ENCODE data around the gene TNIP1. TPM values are rescaled to one million over a fixed set of nuclear protein-coding genes. Genes with fewer than 3 reads are reported as not detected.

The TNIP1 gene
- polyA plus RNA-seq, 2 of the 4 experiments (the other 2 are of a cell fraction): 48.4 to 53.4 TPM

DNA sequence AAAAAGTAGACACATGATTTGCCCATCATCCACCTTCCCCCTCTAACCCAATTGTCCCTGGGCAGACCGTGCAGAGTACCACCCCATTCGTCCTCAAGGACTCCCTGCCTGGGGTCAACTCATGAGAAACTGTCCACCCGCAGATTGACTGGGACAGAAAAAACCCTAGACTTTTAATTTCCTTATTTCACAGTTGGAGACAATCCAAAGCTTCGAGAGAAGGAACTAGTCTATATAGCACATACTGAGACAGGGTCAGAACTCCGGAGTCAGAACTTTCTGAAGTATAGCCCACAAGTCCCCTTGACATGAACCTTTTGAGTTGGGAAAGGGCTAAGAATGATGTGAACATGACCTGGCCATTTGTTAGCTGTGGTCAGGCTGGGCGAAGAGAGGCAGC, 68.0 kb downstream of the TNIP1 start (continued):
- no peak for TF ChIP-seq KDM5A (IDR thresholded peaks at IDR 0.05)
- no peak for TF ChIP-seq EHF (CRISPR knock-in tag; IDR thresholded peaks at IDR 0.05)
- TF ChIP-seq HES2 (IDR thresholded peaks at IDR 0.05): no peak

- POLR2A ChIA-PET: interaction anchor here (0.6 kb wide), 1 partner anchor 708 kb away, joined by 3 read pairs; no protein-coding TSS in a partner anchor
- H3K9me3 ChIP-seq: no peaks in the 10 kb centered on the region
- H3K4me1 ChIP-seq: no peaks in the 10 kb centered on the region
- 72% methylated on average over 4 of the region's 4 CpGs for WGBS (ENCODE audit: missing lambda C conversion rate)
- TF ChIP-seq JUN (IDR thresholded peaks at IDR 0.05) (no peak), BCL3 (IDR thresholded peaks at IDR 0.05) (no peak), CBX8 (IDR thresholded peaks at IDR 0.05) (no peak), CHD4 (IDR thresholded peaks at IDR 0.05; ENCODE audit: borderline replicate concordance) (no peak), PBX3 (IDR thresholded peaks at IDR 0.05) (no peak), ZSCAN20 (CRISPR knock-in tag; IDR thresholded peaks at IDR 0.05) (no peak), JUNB (IDR thresholded peaks at IDR 0.05) (no peak), NPAS2 (CRISPR knock-in tag; IDR thresholded peaks at IDR 0.05; ENCODE audit: borderline replicate concordance) (no peak), RCOR1 (IDR thresholded peaks at IDR 0.05; ENCODE audit: low read depth, low read length) (no peak)
- TF ChIP-seq, protein P1, sequence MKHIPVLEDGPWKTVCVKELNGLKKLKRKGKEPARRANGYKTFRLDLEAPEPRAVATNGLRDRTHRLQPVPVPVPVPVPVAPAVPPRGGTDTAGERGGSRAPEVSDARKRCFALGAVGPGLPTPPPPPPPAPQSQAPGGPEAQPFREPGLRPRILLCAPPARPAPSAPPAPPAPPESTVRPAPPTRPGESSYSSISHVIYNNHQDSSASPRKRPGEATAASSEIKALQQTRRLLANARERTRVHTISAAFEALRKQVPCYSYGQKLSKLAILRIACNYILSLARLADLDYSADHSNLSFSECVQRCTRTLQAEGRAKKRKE (CRISPR knock-in tag; IDR thresholded peaks at IDR 0.05; ENCODE audit: low read depth): no peak
- TF ChIP-seq, protein P2, sequence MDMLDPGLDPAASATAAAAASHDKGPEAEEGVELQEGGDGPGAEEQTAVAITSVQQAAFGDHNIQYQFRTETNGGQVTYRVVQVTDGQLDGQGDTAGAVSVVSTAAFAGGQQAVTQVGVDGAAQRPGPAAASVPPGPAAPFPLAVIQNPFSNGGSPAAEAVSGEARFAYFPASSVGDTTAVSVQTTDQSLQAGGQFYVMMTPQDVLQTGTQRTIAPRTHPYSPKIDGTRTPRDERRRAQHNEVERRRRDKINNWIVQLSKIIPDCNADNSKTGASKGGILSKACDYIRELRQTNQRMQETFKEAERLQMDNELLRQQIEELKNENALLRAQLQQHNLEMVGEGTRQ (IDR thresholded peaks at IDR 0.05): no peak
- ATAC-seq (no peak), DNase-seq (ENCODE audit: low read depth in 1 of 2, low spot score in 1 of 2) (no peak), FAIRE-seq (no peak)
- CTCF ChIA-PET: interaction anchor here (1.3 kb wide), 1 partner anchor 106 kb away, joined by 4 read pairs; no protein-coding TSS in a partner anchor
- H3K4me3 ChIP-seq: no peak overlapping the region
- H3K27ac ChIP-seq: no peak overlapping the region
- no peak overlapping the region for H3K4me2 ChIP-seq
Observed at GRCh38 chr5:151008906-151009305, 71.9 kb downstream of the TNIP1 start.

DNA sequence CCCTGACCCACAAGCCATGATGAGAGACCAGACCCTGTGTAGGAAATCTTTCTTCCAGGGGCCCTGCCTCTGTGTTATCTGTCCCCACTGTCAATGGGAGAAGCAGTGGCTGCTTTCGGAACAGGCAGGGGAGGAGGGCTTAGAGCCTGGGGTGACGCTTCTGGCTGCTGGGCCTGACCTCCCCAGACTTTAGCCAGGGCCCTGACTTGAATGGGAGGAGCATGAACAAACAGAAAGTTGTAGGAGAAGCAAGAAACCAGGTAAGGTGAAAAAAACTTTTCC, 72.7 kb downstream of the TNIP1 start:
- Histone ChIP-seq H3K4me3 (no peak overlapping the region), H3K27ac (no peak overlapping the region), H3K4me1 (no peaks in the 10 kb centered on the region), H3K9me3 (no peaks in the 10 kb centered on the region), H3K4me2 (no peak overlapping the region)
- FAIRE-seq: no peak
- no peak for ATAC-seq
- WGBS (ENCODE audit: missing lambda C conversion rate): 44% methylated on average over 2 of the region's 2 CpGs
- ChIA-PET POLR2A (no interaction called here), CTCF (no interaction called here)
- DNase-seq (ENCODE audit: low read depth in 1 of 2, low spot score in 1 of 2): no peak
- no peak for TF ChIP-seq KDM5A (IDR thresholded peaks at IDR 0.05)
- TF ChIP-seq, protein P2 (IDR thresholded peaks at IDR 0.05): no peak
- no peak for TF ChIP-seq POLR2AphosphoS2 (conservative IDR thresholded peaks at IDR 0.05; ENCODE audit: low read length)
- TF ChIP-seq RFX5 (IDR thresholded peaks at IDR 0.05): no peak

Data from A549 (cell line).